Hepatocyte (in vitro differentiated cells): ENCODE data around the gene WBP2NL.

ENCODE experiments used
- CTCF ChIP-seq: fragments of 200-600 bp; sonication (generic); IDR thresholded peaks from 2 replicates; pipeline ENCODE4 v1.5.1; 2016; ENCODE audit warnings: antibody characterized with exemption, mild to moderate bottlenecking; ENCODE audit not compliant: poor library complexity
- EZH2 ChIP-seq: fragments of 200-600 bp; sonication (generic); IDR thresholded peaks from 2 replicates; pipeline ENCODE4 v1.6.1; 2016; ENCODE audit warnings: antibody characterized with exemption, mild to moderate bottlenecking, borderline replicate concordance

GRCh38 chr22:41989246-41989645, 9.3 kb upstream of the WBP2NL start:
- TF ChIP-seq CTCF (no peak), EZH2 (no peak)
